ENCODE data around the gene CHRM5.

CHRM5 gene

GRCh38 chr15:33968821-33969220 is 524 bp downstream of the CHRM5 start:
- H3K27ac ChIP-seq, result no peak overlapping the region
- TF ChIP-seq ZFX (IDR thresholded peaks at IDR 0.05), result no peak
- TF ChIP-seq, protein P1, sequence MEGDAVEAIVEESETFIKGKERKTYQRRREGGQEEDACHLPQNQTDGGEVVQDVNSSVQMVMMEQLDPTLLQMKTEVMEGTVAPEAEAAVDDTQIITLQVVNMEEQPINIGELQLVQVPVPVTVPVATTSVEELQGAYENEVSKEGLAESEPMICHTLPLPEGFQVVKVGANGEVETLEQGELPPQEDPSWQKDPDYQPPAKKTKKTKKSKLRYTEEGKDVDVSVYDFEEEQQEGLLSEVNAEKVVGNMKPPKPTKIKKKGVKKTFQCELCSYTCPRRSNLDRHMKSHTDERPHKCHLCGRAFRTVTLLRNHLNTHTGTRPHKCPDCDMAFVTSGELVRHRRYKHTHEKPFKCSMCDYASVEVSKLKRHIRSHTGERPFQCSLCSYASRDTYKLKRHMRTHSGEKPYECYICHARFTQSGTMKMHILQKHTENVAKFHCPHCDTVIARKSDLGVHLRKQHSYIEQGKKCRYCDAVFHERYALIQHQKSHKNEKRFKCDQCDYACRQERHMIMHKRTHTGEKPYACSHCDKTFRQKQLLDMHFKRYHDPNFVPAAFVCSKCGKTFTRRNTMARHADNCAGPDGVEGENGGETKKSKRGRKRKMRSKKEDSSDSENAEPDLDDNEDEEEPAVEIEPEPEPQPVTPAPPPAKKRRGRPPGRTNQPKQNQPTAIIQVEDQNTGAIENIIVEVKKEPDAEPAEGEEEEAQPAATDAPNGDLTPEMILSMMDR (conservative IDR thresholded peaks at IDR 0.05), result no peak

- H3K27ac ChIP-seq, result no peak overlapping the region
- TF ChIP-seq, protein P1 (conservative IDR thresholded peaks at IDR 0.05), result no peak
- no peak for TF ChIP-seq ZFX (IDR thresholded peaks at IDR 0.05)
These were observed 3.5 kb downstream of the CHRM5 start for GRCh38 chr15:33971811-33972210.

DNA sequence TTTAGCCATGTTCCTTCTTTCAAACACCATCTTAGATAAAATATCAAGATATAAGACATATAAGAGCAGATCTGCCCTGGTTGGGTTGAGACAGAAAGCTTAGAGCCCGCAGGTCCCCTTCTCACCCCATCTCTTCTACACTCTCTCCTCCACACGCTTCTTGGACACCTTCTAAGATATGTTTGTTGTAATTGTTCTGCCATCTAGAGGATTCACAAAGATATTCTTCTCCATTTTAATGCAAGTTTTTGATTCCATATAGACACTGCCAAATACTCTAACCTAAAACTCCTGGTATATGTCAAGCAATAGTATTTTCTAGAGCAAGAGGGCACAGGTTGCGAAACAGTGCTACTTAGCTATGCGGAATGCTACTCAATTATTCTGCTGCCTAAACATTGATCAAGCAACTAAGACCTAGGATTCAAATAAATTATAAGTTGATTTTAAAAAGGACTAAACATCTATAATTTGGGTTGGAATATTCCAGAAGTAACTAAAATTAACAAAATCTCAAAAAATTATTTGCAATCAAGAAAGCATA is 6.8 kb downstream of the CHRM5 start:
- no peak for TF ChIP-seq ZFX (IDR thresholded peaks at IDR 0.05)
- TF ChIP-seq, protein P1 (conservative IDR thresholded peaks at IDR 0.05), result peak; percentile 25
- H3K27ac ChIP-seq, result no peak overlapping the region

- TF ChIP-seq, protein P1 (conservative IDR thresholded peaks at IDR 0.05), result no peak
- no peak for TF ChIP-seq ZFX (IDR thresholded peaks at IDR 0.05)
- H3K27ac ChIP-seq, result no peak overlapping the region
These were observed 11.9 kb downstream of the CHRM5 start for GRCh38 chr15:33980159-33980558.

DNA sequence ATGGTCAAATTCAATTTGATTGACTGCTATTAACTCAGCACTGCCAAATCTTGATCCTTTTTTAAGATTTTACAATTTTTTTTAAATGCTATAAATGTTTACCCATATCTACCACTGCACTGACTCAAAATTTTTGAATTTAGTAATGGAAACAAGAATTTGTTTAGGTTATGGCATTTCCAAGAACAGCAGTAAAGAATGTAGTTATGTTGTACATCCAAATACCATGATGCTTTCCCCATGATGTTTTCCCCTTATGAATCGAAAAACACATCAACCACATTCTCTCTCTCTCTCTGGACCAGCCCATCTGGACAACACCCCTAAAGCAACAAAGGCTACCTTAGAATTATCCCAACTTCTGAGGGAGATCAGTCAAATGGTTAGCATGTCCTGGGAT is 14.2 kb downstream of the CHRM5 start:
- no peak for TF ChIP-seq ZFX (IDR thresholded peaks at IDR 0.05)
- TF ChIP-seq, protein P1 (conservative IDR thresholded peaks at IDR 0.05), result no peak
- no peak overlapping the region for H3K27ac ChIP-seq

DNA sequence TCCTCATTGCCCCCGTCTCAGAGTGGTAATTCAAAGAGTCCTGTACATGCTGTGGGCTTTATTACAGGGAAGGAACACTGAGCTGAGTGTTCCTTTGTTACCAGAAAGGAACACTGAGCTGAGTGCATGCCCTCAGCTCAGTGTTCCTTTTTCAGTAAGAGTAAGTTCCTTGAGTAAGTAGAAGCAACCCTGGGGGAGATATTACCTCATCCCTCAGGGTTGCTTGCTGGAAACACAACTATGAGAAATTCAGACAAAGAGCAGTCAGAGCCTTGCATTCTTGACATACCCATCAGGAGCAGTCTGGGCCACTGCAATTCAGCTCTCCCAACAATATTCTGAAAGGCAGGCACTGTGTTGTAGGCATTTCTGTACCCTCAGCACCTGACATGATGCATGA is 17.0 kb downstream of the CHRM5 start:
- H3K27ac ChIP-seq, result no peak overlapping the region
- TF ChIP-seq ZFX (IDR thresholded peaks at IDR 0.05), result no peak
- TF ChIP-seq, protein P1 (conservative IDR thresholded peaks at IDR 0.05), result no peak

- no peak overlapping the region for H3K27ac ChIP-seq
- TF ChIP-seq, protein P1 (conservative IDR thresholded peaks at IDR 0.05), result no peak
- no peak for TF ChIP-seq ZFX (IDR thresholded peaks at IDR 0.05)
These were observed 17.5 kb downstream of the CHRM5 start for GRCh38 chr15:33985751-33986150.
